NCI-H460 (cell line): ENCODE measurements around the gene OR52B6. TPM values are rescaled to one million over a fixed set of nuclear protein-coding genes. Genes with fewer than 3 reads are reported as not detected.
A peak's percentile ranks its signal among the peaks of the same experiment; 100 is the strongest.
"Not testable (repeated sequence)": the region's sequence is repeated elsewhere in the genome, so short reads cannot be mapped to it uniquely, and the experiment has no call there.

Experiments
- DNase-seq: peaks from one replicate; pipeline ENCODE4 v3.0.0-alpha.2; 2016; ENCODE audit warnings: low read depth; ENCODE audit errors: extremely low read depth
- total RNA-seq: library from RNA; depleted of rRNA; stranded (reverse); fragments of >200 nt; shearing (Covaris generic); gene quantifications from 2 replicates; pipeline ENCODE4 v1.2.3, GENCODE V29; 2014

Gene OR52B6
- total RNA-seq, 1 experiment from 2014 or later = not detected

DNA sequence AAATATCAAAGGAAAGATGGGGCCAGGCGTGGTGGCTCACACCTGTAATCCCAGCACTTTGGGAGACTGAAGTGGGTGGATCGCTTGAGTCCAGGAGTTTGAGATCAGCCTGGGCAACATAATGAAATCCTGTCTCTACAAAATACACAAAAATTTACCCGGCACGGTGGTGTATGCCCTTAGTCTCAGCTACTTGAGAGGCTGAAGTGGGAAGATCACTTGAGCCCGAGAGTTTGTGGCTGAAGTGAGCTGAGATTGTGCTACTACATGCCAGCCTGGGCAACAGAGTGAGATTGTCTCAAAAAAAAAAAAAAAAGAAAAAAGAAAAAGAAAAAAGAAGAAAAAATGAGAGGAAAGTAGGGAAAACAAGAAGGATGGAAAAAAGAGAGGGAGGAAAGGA is 11.9 kb downstream of the OR52B6 start:
- no peak for DNase-seq

GRCh38 chr11:5593146-5593545 is 12.5 kb downstream of the OR52B6 start:
- no peak for DNase-seq

GRCh38 chr11:5596607-5597201 is 16.0 kb downstream of the OR52B6 start, which contains the start of gene TRIM6:
Gene TRIM6 (plus strand): TSS chr11:5596637. CDS start chr11:5596898, 261 bp downstream.
- DNase-seq = peak; percentile 49

DNA sequence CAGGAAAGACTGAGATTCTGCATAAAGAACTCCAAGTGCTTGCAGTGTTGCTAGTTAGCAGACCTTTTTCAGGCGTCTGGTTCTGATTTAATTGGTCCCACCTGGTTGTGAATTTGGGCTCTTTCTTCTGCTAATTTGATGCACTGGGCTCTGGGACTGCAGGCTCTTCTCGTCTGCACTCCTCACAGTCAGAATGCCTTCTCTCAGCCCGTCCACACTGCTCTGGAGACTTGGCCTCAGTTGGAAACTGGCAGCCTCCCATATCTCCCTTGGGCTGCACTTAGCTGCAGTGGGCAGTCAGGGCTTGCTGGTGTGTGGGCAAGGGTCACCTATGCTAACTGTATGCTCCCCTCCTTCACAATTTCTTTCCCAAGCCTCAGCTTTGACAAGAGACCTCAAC is 17.3 kb downstream of the OR52B6 start:
- DNase-seq = no peak

- peak; percentile 75 for DNase-seq
Measured at GRCh38 chr11:5600374-5600851, 19.7 kb downstream of the OR52B6 start.

DNA sequence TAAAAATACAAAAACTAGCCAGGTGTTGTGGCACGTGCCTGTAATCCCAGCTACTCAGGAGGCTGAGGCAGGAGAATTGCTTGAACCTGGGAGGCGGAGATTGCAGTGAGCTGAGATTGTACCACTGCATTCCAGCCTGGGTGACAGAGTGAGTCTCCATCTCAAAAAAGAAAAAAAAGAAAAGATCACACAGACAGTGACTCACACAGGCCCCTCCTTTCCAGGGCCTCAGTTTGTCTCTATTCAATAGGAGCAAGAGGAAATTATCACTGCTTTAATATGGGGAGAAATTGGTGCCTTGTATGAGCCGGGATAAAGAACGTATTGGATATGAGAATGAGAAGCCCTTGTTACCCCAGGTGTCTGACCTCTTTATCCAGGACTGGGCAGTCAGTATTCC is 22.1 kb downstream of the OR52B6 start:
- not testable (repeated sequence) for DNase-seq

- no peak for DNase-seq
Measured at GRCh38 chr11:5603326-5603725, 22.6 kb downstream of the OR52B6 start.

GRCh38 chr11:5604896-5605295 is 24.2 kb downstream of the OR52B6 start:
- DNase-seq = no peak

DNA sequence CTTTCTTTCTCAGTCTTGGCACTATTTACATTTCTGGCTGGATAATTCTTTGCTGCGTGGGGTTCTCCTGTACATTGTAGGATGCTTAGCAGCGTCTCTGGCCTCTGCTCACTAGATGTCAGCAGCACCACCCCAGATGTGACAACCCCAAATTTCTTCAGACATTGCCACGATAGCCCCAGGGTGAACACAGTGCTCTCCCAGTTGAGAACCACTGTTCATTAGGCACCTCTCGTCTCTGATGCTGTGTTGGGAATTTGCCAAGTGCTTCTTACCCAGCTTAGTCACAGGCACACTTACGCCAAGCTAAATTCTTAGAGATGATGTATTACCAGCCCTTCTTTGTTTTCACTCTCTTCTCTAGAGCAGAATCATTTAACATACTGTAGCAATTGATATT is 25.2 kb downstream of the OR52B6 start:
- DNase-seq = no peak

- no peak for DNase-seq
Measured at GRCh38 chr11:5608808-5609207, 28.1 kb downstream of the OR52B6 start.

GRCh38 chr11:5610446-5610845 is 29.8 kb downstream of the OR52B6 start:
- no peak for DNase-seq

DNA sequence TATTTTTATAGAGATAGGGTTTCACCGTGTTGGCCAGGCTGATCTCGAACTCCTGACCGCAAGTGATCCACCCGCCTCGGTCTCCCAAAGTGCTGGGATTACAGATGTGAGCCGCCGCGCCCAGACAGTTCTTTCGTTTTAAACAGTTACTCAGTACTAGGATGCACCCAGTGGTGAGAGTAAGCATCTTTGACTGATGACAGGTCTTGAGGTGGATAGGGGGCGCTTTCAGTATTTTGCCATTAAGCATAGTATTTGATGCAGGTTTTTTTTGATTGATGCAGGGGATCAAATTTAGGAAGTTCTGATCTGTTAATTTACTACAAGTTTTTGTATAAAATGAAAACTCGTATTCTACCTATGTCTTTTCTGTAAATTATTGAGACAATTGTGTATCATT is 30.9 kb downstream of the OR52B6 start:
- DNase-seq = no peak

DNA sequence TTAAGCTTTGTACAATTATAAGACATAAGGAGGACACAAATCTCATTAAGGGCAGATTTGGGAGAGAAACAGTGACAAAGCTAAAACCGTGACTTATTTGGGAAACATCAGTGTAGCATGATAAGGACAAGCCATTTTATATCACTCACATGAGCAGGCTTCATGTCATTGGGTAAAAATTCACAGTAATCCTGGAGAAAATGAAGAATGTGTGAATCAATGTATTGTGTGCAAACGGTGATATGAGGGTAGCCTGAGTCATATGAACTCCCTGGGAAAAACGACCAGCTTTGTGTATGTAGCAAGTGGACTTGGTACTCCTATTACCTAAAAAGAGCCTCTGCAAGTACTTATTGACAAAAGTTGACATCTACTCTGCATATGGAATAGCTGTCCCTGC is 38.1 kb downstream of the OR52B6 start:
- no peak for DNase-seq

DNA sequence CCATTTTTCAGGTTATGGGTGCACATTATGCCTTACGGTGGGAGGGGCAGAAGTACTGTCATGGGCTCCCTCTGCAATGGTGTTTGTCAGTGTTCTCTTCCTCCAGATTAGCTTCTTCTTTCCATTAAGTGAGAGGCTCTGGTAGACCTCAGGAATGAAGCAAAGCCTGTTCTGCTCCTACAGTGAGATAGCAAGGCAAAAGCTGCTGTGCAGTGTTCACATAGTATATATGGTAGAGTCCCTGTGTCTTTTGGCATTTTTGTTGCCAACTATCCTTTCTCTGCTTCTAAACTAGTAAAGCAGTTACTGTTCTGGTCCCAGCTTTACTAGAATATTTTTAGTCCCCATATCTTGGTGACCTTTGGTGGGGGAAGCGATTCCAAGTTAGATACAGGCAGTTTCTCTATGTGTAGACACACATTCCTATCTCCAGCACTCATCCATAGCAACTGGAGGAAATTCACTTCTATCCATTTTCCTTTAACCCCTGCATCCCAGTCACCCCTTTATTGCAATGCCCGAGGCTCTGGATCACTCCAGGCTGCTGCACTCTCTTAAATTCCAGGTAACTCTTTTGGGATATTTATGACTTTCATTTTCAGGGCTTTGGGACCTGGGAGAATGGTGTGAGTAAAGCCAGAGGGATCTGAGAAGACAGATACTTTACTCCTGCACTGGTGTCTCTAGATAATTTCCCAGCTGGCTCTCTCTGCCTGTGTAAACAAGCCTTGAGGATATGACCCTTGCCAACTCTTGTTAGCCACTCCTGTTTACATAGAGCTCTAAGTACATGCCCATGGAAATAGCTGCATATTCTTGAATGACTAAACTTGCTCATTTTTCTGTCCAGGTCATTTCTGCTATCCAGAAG is 40.2 kb downstream of the OR52B6 start:
- DNase-seq = no peak

- DNase-seq = no peak
Measured at GRCh38 chr11:5621580-5621979, 40.9 kb downstream of the OR52B6 start.

GRCh38 chr11:5622802-5623201 is 42.1 kb downstream of the OR52B6 start:
- no peak for DNase-seq

DNA sequence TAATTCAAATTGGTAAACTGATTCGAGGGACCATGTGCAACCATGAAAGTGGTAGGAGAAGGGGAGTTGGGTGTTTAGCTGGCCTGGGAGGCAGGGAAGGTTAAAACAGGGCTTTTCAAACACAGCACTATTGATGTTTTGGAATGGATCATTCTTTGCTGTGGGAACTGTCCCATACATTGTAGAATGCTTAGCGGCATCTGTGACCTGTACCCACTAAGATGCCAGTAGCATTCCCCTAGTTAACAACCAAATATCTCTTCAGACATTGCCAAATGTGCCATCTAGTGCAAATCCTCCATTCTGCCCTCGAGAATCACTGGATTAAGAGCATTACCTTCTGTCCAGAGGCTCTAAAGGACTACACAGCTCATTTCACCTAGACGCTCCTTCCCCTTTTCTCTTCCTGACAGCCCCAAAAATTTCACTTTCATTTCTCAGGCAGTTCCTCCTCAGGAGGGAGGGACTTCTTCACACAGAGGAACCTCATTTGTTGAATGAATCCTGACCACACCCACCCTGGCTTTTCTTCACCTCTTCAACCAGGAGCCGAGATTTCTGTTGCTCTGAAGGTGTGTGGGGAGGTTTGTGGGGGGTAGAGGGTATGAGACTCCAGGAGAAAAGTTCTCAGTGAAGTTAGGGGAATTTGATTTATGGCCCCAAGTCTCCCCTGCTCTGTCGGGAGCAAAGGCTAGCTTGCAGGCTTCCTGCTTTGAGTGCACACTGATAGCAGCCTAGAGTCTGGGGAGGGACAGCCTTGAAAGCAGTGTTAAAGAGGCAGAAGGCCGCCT is 44.0 kb downstream of the OR52B6 start, which contains the start of gene TRIM34:
Gene TRIM34, plus strand, starts transcription at position 513 of the 791 bp plus-strand sequence. CDS start 7,331 bp downstream, outside the sequence.
- peak; percentile 33 for DNase-seq

- no peak for DNase-seq
Measured at GRCh38 chr11:5625281-5625680, 44.6 kb downstream of the OR52B6 start.

GRCh38 chr11:5626196-5626595 is 45.5 kb downstream of the OR52B6 start:
- DNase-seq = no peak

DNA sequence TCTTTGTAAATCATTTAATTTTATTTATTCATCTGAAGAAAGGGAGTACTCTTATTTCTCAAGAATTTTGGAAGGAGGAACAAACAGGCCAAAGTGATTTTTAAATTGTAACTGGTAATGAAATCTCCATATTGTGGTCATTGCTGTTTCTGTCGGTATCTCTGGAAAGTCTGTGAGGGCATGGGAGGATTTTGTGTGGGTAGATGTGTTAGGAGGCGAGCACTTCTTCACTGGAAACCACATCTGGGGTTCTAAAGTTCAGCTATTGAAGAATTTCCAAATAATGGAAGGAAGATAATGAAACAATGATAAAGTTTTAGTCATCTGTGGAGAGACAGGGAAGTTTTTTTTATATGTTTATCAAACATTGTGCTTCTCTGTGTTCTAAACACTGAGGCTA is 50.7 kb downstream of the OR52B6 start:
- no peak for DNase-seq
